Measurements from ENCODE around the gene COL4A2.
A peak's percentile ranks its signal among the peaks of the same experiment; 100 is the strongest.

The COL4A2 gene

GRCh38 chr13:110419381-110419791, 112.3 kb downstream of the COL4A2 start:
- DNase-seq (ENCODE audit: low spot score) = no peak

- DNase-seq (ENCODE audit: low spot score) = no peak
Measured at GRCh38 chr13:110419946-110420345, 112.9 kb downstream of the COL4A2 start.

GRCh38 chr13:110420626-110421025, 113.5 kb downstream of the COL4A2 start:
- no peak for DNase-seq (ENCODE audit: low spot score)

- DNase-seq (ENCODE audit: low spot score) = no peak
Measured at GRCh38 chr13:110421061-110421460, 114.0 kb downstream of the COL4A2 start.

GRCh38 chr13:110421696-110422385, 114.8 kb downstream of the COL4A2 start:
- peak; percentile 30 for DNase-seq (ENCODE audit: low spot score)

GRCh38 chr13:110422913-110423688, 116.0 kb downstream of the COL4A2 start:
- no peak for DNase-seq (ENCODE audit: low spot score)

GRCh38 chr13:110423689-110424302, 116.7 kb downstream of the COL4A2 start:
- no peak for DNase-seq (ENCODE audit: low spot score)

GRCh38 chr13:110424569-110425443, 117.7 kb downstream of the COL4A2 start:
- no peak for DNase-seq (ENCODE audit: low spot score)

- no peak for DNase-seq (ENCODE audit: low spot score)
Measured at GRCh38 chr13:110425444-110425780, 118.3 kb downstream of the COL4A2 start.

GRCh38 chr13:110426735-110427134, 119.7 kb downstream of the COL4A2 start:
- DNase-seq (ENCODE audit: low spot score) = no peak

GRCh38 chr13:110428313-110428712, 121.2 kb downstream of the COL4A2 start:
- DNase-seq (ENCODE audit: low spot score) = no peak

- no peak for DNase-seq (ENCODE audit: low spot score)
Measured at GRCh38 chr13:110430391-110431336, 123.6 kb downstream of the COL4A2 start.

GRCh38 chr13:110431425-110432294, 124.6 kb downstream of the COL4A2 start:
- DNase-seq (ENCODE audit: low spot score) = no peak

- DNase-seq (ENCODE audit: low spot score) = no peak
Measured at GRCh38 chr13:110432522-110432921, 125.4 kb downstream of the COL4A2 start.

- no peak for DNase-seq (ENCODE audit: low spot score)
Measured at GRCh38 chr13:110433014-110433413, 125.9 kb downstream of the COL4A2 start.

GRCh38 chr13:110434629-110435028, 127.5 kb downstream of the COL4A2 start:
- DNase-seq (ENCODE audit: low spot score) = no peak

GRCh38 chr13:110435331-110435730, 128.2 kb downstream of the COL4A2 start:
- no peak for DNase-seq (ENCODE audit: low spot score)

GRCh38 chr13:110436276-110436675, 129.2 kb downstream of the COL4A2 start:
- no peak for DNase-seq (ENCODE audit: low spot score)

GRCh38 chr13:110436786-110437370, 129.8 kb downstream of the COL4A2 start:
- DNase-seq (ENCODE audit: low spot score) = no peak

- no peak for DNase-seq (ENCODE audit: low spot score)
Measured at GRCh38 chr13:110438211-110438610, 131.1 kb downstream of the COL4A2 start.
